Measurements from ENCODE around the gene B4GALT7. TPM values are rescaled to one million over a fixed set of nuclear protein-coding genes. Genes with fewer than 3 reads are reported as not detected.

The B4GALT7 gene, protein sequence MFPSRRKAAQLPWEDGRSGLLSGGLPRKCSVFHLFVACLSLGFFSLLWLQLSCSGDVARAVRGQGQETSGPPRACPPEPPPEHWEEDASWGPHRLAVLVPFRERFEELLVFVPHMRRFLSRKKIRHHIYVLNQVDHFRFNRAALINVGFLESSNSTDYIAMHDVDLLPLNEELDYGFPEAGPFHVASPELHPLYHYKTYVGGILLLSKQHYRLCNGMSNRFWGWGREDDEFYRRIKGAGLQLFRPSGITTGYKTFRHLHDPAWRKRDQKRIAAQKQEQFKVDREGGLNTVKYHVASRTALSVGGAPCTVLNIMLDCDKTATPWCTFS
- 10 to 100 TPM; 23.5 to 25.2 TPM for total RNA-seq

DNA sequence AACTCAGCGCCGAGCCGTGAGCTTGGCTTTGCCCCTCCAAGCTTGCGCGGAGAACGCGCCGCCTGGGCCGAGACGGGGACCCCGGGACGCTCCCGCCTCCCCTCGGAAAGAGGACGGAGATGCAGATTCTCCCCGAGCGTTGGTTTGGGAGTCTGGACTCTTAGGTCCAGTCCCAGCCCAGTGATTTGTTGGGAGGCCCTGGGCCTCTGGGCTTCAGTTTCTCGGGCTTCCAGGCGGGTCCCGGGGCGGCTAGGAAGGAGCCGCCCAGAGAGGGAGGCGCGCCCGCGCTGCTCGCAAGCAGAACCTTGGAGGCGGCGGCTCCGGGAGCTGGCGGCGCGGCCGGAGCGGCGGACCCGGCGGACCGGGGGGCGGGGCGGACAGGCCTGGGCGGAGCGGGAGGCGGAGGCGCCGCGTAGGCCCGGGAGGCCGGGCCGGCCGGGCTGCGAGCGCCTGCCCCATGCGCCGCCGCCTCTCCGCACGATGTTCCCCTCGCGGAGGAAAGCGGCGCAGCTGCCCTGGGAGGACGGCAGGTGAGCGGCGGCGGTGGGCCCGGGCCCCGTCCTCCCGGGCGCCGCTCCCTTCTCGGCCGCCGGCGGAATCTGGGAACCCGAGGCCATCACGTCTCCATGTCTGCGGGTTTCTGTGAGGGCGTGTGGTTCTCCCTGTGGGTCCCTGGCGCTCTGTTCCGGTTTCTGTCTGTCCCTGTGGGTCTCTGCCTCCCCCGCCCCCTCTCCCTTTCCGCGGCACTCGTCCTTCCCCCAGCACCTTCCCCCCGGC lies at the start of gene B4GALT7:
Gene B4GALT7 (plus strand): TSS at position 402 of the 777 bp plus-strand sequence. CDS start 79 bp downstream, at position 481.

DNA sequence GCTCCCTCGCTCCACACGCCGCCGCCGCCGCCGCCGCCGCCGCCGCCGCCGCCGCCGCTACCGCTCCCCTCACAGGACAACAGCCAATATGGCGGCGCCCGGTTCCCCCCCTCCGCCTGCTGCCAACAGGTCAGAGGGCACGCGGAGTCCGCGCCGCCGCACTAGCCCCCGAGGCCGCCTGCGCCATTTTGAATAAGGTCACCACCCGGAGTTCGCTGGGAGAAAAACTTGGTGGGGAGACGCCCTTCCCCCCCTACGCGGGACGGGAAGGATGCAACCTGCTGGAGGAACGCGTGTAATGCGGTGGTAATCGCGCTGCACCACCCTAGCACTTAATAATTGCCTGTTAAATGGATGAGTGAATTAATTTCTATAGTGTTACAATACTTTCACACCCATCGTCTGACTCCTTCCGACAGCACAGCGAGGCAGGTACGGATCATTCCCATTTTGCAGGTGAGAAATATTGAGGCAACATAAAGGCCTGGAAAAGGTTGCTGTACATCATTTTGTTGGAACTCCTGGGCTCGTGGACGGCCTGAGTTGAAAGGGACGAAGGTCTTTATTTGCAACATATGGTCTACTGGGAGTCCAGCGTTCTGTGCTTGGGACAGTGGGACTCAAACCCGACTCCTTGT lies 45.3 kb upstream of the B4GALT7 start, which contains the start of gene FAM193B:
Gene FAM193B (minus strand): TSS at position 90 of the 638 bp plus-strand sequence. CDS start 105 bp downstream, outside the sequence.

DNA sequence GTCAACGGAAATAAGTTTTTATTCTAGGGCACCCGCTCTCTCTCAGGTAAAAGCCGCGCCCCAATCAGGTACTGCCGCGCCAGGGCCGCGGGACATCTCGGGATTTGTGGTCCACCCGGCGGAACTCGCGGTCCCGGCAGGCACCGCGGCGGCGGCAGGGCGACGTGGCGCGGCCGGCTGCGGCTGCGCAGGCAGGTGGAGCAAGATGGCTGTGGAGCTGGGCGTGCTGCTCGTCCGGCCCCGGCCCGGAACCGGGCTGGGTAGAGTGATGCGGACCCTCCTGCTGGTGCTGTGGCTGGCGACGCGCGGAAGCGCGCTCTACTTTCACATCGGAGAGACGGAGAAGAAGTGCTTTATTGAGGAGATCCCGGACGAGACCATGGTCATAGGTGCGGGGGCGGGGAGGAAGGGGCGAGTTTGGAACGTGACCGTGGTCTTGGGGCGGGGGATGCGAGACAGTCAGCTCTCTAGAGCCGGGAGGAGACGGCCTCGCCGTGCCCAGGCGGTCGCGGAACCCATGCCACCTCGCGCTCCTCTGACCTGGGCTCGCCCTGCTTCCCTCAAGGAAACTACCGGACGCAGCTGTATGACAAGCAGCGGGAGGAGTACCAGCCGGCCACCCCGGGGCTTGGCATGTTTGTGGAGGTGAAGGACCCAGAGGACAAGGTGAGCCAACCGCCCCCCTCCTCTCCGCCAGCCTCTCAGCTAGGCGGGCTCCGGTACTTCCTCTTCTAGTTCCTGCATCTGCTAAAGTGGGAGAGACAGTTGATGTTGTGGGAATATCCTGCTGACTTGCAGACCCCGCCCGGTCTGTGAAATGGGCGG lies 7.7 kb upstream of the B4GALT7 start, which contains the start of gene TMED9:
Gene TMED9 (plus strand): TSS at position 194 of the 825 bp plus-strand sequence. CDS start 12 bp downstream, at position 206.

Other genes starting within 250 kb of the B4GALT7 start
- gene LMAN2, start 248.5 kb upstream of the B4GALT7 start, total RNA-seq, result 100 to 1,000 TPM; 103 to 109 TPM
- gene RGS14, start 242.2 kb upstream of the B4GALT7 start, total RNA-seq, result 100 to 1,000 TPM; 118 to 121 TPM
- under 1 TPM; 0.38 to 0.43 TPM for gene SLC34A1, start 215.7 kb upstream of the B4GALT7 start, total RNA-seq
- not detected for gene PFN3, start 199.5 kb upstream of the B4GALT7 start, total RNA-seq
- gene F12, start 190.6 kb upstream of the B4GALT7 start, total RNA-seq, result under 1 TPM; 0.68 to 0.70 TPM
- 100 to 1,000 TPM; 246 to 250 TPM for gene GRK6, start 173.5 kb upstream of the B4GALT7 start, total RNA-seq
- 1 to 10 TPM; 8.4 to 8.7 TPM for gene PRR7, start 153.3 kb upstream of the B4GALT7 start, total RNA-seq
- 1 to 10 TPM; 4.7 to 5.0 TPM for gene DBN1, start 126.5 kb upstream of the B4GALT7 start, total RNA-seq
- gene PDLIM7, start 102.5 kb upstream of the B4GALT7 start, total RNA-seq, result 10 to 100 TPM; 26.6 to 27.3 TPM
- gene DOK3, start 90.3 kb upstream of the B4GALT7 start, total RNA-seq, result 1 to 10 TPM; 2.1 to 3.3 TPM
- gene DDX41, start 83.2 kb upstream of the B4GALT7 start, total RNA-seq, result 100 to 1,000 TPM in 1 of 2 experiments, 10 to 100 TPM in 1; 98.2 to 101 TPM
- gene FAM193B, start 45.6 kb upstream of the B4GALT7 start, total RNA-seq, result 100 to 1,000 TPM; 109 to 112 TPM
- 100 to 1,000 TPM; 102 to 109 TPM for gene TMED9, start 7.9 kb upstream of the B4GALT7 start, total RNA-seq
- 10 to 100 TPM; 40.4 to 42.8 TPM for gene FAM153A, start 182.8 kb downstream of the B4GALT7 start, total RNA-seq